Breast epithelium (tissue), 3 donors: ENCODE measurements around the gene MPRIP.

Experiments used
- CTCF ChIP-seq, 3 donors: fragments of 450-650 bp; IDR thresholded peaks; one replicate each; pipeline ENCODE4 v1.5.1; 2016 to 2017; ENCODE audit warnings: antibody characterized with exemption in 3 of 3, mild to moderate bottlenecking in 3 of 3, moderate library complexity in 3 of 3
- POLR2AphosphoS5 ChIP-seq, 3 donors: sonication (generic); formaldehyde crosslinking; IDR thresholded peaks; one replicate each; pipeline ENCODE4 v1.6.1; 2017; ENCODE audit warnings: antibody characterized with exemption in 3 of 3

- TF ChIP-seq CTCF (IDR thresholded peaks at IDR 0.05) (no peak), POLR2AphosphoS5 (IDR thresholded peaks at IDR 0.05) (no peak)
Measured at GRCh38 chr17:17024778-17025300, 17.4 kb upstream of the MPRIP start.
